Measurements from ENCODE around the gene GBGT1. TPM values are rescaled to one million over a fixed set of nuclear protein-coding genes. Genes with fewer than 3 reads are reported as not detected.
"Not testable (repeated sequence)": the region's sequence is repeated elsewhere in the genome, so short reads cannot be mapped to it uniquely, and the experiment has no call there.

Gene GBGT1
- total RNA-seq, 1 experiment from 2014 or later = 0.14 TPM

- DNase-seq; POLR2A ChIA-PET; H3K27me3 ChIP-seq (replicated peaks; ENCODE audit: control insufficient read depth, insufficient read depth, low read length); BruUV-seq (replicated peaks); H3K4me3 Mint-ChIP-seq (ENCODE audit: unreplicated experiment); H3K4me1 ChIP-seq; H3K9me3 ChIP-seq; H3K36me3 Mint-ChIP-seq (ENCODE audit: insufficient read depth, unreplicated experiment); H3K27me3 Mint-ChIP-seq (ENCODE audit: insufficient read depth, unreplicated experiment); H3K36me3 ChIP-seq (ENCODE audit: control insufficient read depth, insufficient read depth, low read length); CTCF ChIA-PET; H3K4me3 ChIP-seq (ENCODE audit: low read depth, low read length); H3K27ac Mint-ChIP-seq (ENCODE audit: unreplicated experiment); intact Hi-C loops (cut with micrococcal nuclease; ENCODE audit: unreplicated experiment); H3K4me1 Mint-ChIP-seq (ENCODE audit: low read depth, unreplicated experiment); H3K9me3 Mint-ChIP-seq (ENCODE audit: unreplicated experiment): not testable (repeated sequence)
Measured at GRCh38 chr9:133208880-133209300, 45.2 kb upstream of the GBGT1 start, which contains the start of gene OBP2B. Gene OBP2B (minus strand): TSS chr9:133209250. CDS start chr9:133209199, 51 bp downstream.

DNA sequence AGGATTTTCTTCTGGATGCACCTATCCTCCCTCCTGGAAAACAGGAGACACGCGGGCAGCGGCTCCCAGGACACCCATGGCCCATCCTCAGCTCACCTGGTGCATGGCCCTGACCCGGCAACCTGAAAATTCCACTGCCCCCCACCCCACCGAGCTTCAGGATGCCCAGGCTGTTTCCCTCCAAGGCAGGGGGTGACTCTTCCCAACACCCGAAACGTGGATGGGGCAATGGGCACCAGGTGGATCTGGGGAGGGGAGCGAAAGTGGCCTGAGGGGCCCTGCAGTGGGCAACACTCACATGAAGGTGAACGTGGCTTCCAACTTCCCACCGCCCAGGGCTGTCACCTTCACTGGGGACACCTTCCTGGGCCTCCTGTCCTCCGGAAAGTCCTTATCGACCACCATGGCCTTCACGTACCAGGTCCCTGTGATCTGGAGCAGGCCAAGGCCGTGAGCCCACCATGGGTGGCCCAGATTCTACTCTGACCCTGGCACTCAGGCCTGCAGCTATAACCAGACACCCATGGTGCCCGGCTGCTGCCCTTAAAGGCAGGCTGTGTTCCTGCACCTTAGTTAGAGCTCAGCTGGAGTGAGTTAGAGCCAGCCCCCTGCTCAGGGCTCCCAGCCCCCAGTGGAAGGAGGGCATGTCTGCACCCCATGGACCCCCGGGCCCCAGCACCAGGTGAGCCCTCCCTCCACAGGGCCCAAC is 44.6 kb upstream of the GBGT1 start:
- H3K4me3 ChIP-seq (ENCODE audit: low read depth, low read length); H3K4me1 Mint-ChIP-seq (ENCODE audit: low read depth, unreplicated experiment); POLR2A ChIA-PET; H3K4me3 Mint-ChIP-seq (ENCODE audit: unreplicated experiment); H3K4me1 ChIP-seq; DNase-seq; H3K9me3 ChIP-seq; H3K36me3 Mint-ChIP-seq (ENCODE audit: insufficient read depth, unreplicated experiment); H3K36me3 ChIP-seq (ENCODE audit: control insufficient read depth, insufficient read depth, low read length); CTCF ChIA-PET; H3K27me3 ChIP-seq (replicated peaks; ENCODE audit: control insufficient read depth, insufficient read depth, low read length); H3K27ac Mint-ChIP-seq (ENCODE audit: unreplicated experiment); BruUV-seq (replicated peaks); intact Hi-C loops (cut with micrococcal nuclease; ENCODE audit: unreplicated experiment); H3K27me3 Mint-ChIP-seq (ENCODE audit: insufficient read depth, unreplicated experiment); H3K9me3 Mint-ChIP-seq (ENCODE audit: unreplicated experiment): not testable (repeated sequence)

GRCh38 chr9:133207540-133208170 is 43.9 kb upstream of the GBGT1 start:
- H3K27me3 Mint-ChIP-seq (ENCODE audit: insufficient read depth, unreplicated experiment) = peaks cover 2% of the 10 kb centered on the region
- ChIA-PET POLR2A (no interaction called here), CTCF (no interaction called here)
- H3K36me3 ChIP-seq (ENCODE audit: control insufficient read depth, insufficient read depth, low read length) = no peaks in the 10 kb centered on the region
- intact Hi-C loops (cut with micrococcal nuclease; ENCODE audit: unreplicated experiment) = no loop called here
- TF ChIP-seq CTCF (IDR thresholded peaks at IDR 0.05; ENCODE audit: insufficient read depth in 1 of 2, low read depth in 1 of 2, low read length in 1 of 2, severe bottlenecking in 1 of 2, unreplicated experiment in 1 of 2) = no peak
- no peaks in the 10 kb centered on the region for H3K9me3 Mint-ChIP-seq (ENCODE audit: unreplicated experiment)
- no peaks in the 10 kb centered on the region for H3K9me3 ChIP-seq
- H3K4me1 ChIP-seq = no peaks in the 10 kb centered on the region
- H3K27ac Mint-ChIP-seq (ENCODE audit: unreplicated experiment) = no peak overlapping the region
- H3K27me3 ChIP-seq (replicated peaks; ENCODE audit: control insufficient read depth, insufficient read depth, low read length) = no peaks in the 10 kb centered on the region
- no peak overlapping the region for H3K4me3 Mint-ChIP-seq (ENCODE audit: unreplicated experiment)
- no peak overlapping the region for H3K4me3 ChIP-seq (ENCODE audit: low read depth, low read length)
- no peak for DNase-seq
- no peaks in the 10 kb centered on the region for H3K36me3 Mint-ChIP-seq (ENCODE audit: insufficient read depth, unreplicated experiment)
- no peaks in the 10 kb centered on the region for H3K4me1 Mint-ChIP-seq (ENCODE audit: low read depth, unreplicated experiment)
- no TSS peak for BruUV-seq (replicated peaks)

DNA sequence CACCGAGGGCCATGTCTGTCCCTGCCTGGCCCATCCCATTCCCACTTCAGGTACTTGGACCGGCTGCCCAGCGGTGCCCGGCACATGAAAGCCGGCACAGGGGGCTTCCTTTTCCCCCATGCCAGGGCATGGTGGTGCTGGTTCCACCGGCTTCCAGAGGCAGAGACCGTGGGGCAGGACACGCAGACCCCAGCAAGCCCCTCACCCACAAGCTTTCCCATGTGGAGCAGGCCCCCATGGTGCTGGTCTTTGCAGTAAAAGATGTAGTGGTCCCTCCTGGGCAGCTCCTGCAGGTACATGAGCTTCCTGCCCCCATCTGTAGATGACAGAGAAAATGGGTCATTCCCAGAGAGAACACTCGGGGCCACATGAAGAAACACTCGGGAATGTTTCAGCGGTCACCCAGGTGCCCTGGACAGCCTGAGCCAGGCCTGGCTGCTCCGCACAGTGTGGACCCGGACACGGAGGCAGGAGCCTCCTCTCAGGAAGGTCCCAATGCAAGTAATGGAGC is 43.4 kb upstream of the GBGT1 start:
- BruUV-seq (replicated peaks) = no TSS peak

More for the DNA sequence above, 43.4 kb upstream of the GBGT1 start:
- Mint-ChIP-seq H3K4me3 (ENCODE audit: unreplicated experiment) (no peak overlapping the region), H3K27me3 (ENCODE audit: insufficient read depth, unreplicated experiment) (peaks cover 2% of the 10 kb centered on the region), H3K27ac (ENCODE audit: unreplicated experiment) (no peak overlapping the region), H3K4me1 (ENCODE audit: low read depth, unreplicated experiment) (no peaks in the 10 kb centered on the region), H3K36me3 (ENCODE audit: insufficient read depth, unreplicated experiment) (no peaks in the 10 kb centered on the region), H3K9me3 (ENCODE audit: unreplicated experiment) (no peaks in the 10 kb centered on the region)
- TF ChIP-seq CTCF (IDR thresholded peaks at IDR 0.05; ENCODE audit: insufficient read depth in 1 of 2, low read depth in 1 of 2, low read length in 1 of 2, severe bottlenecking in 1 of 2, unreplicated experiment in 1 of 2) = no peak
- ChIA-PET POLR2A (no interaction called here), CTCF (no interaction called here)
- DNase-seq = no peak
- no peaks in the 10 kb centered on the region for H3K36me3 ChIP-seq (ENCODE audit: control insufficient read depth, insufficient read depth, low read length)
- no peaks in the 10 kb centered on the region for H3K27me3 ChIP-seq (replicated peaks; ENCODE audit: control insufficient read depth, insufficient read depth, low read length)
- no peaks in the 10 kb centered on the region for H3K9me3 ChIP-seq
- no peaks in the 10 kb centered on the region for H3K4me1 ChIP-seq
- no peak overlapping the region for H3K4me3 ChIP-seq (ENCODE audit: low read depth, low read length)
- intact Hi-C loops (cut with micrococcal nuclease; ENCODE audit: unreplicated experiment) = no loop called here
